GM12878 (cell line): ENCODE data around the gene NEK5.

Experiments
- CBX5 ChIP-seq: sonication (generic); IDR thresholded peaks from 2 replicates; pipeline ENCODE4 v1.6.1; 2016; ENCODE audit warnings: low read depth, moderate library complexity, mild to moderate bottlenecking, inconsistent platforms
- EP300 ChIP-seq, 2 experiments: fragments of 150-350 bp in 1 of 2; IDR thresholded peaks; 2 replicates each; pipeline ENCODE4 v1.6.1; 2011 to 2012; ENCODE audit warnings: low read depth in 2 of 2, low read length in 2 of 2, borderline replicate concordance in 1 of 2, improper control_type of control experiment in 1 of 2, inconsistent platforms in 1 of 2; ENCODE audit not compliant: control insufficient read depth in 1 of 2
- EZH2 ChIP-seq: IDR thresholded peaks from 2 replicates; pipeline ENCODE4 v1.6.1; 2012; ENCODE audit warnings: low read depth, mild to moderate bottlenecking, control low read depth, inconsistent platforms, low read length, borderline replicate concordance; ENCODE audit not compliant: control insufficient read depth
- MYC ChIP-seq: IDR thresholded peaks from 2 replicates; pipeline ENCODE4 v1.6.1; 2011; ENCODE audit warnings: mild to moderate bottlenecking, low read length, moderate library complexity, inconsistent platforms; ENCODE audit not compliant: insufficient read depth, insufficient replicate concordance, insufficient read length, severe bottlenecking
- SIN3A ChIP-seq: IDR thresholded peaks from 2 replicates; pipeline ENCODE4 v1.6.1; 2012; ENCODE audit warnings: low read depth, low read length, improper control_type of control experiment
- SP1 ChIP-seq: IDR thresholded peaks from one replicate; pipeline ENCODE4 v1.6.1; 2011; ENCODE audit warnings: low read depth, low read length
- SREBF1 ChIP-seq: IDR thresholded peaks from 2 replicates; pipeline ENCODE4 v1.6.1; 2012; ENCODE audit warnings: mild to moderate bottlenecking, low read length
- SREBF2 ChIP-seq: IDR thresholded peaks from 2 replicates; pipeline ENCODE4 v1.6.1; 2012; ENCODE audit warnings: mild to moderate bottlenecking, low read length
- ZNF274 ChIP-seq: IDR thresholded peaks from one replicate; pipeline ENCODE4 v1.8.0; 2011; ENCODE audit not compliant: insufficient read length, insufficient read depth
- TF ChIP-seq, protein P1 (sequence below): fragments of 450-650 bp; IDR thresholded peaks from 2 replicates; pipeline ENCODE4 v1.6.1; 2016; ENCODE audit warnings: mild to moderate bottlenecking
- TF ChIP-seq, protein P2 (sequence below), 3 experiments: IDR thresholded peaks in 2 of 3; conservative IDR thresholded peaks in 1 of 3; 2 replicates each; pipeline ENCODE4 v1.5.1; 2011; ENCODE audit warnings: low read depth in 3 of 3, low read length in 3 of 3, mild to moderate bottlenecking in 3 of 3, control low read depth in 2 of 3, moderate library complexity in 2 of 3, inconsistent platforms in 1 of 3, mixed read lengths in 1 of 3; ENCODE audit not compliant: control insufficient read depth in 2 of 3, insufficient read depth in 1 of 3; ENCODE audit errors: extremely low read depth in 1 of 3
- TF ChIP-seq, protein P3 (sequence below): IDR thresholded peaks from 2 replicates; pipeline ENCODE4 v1.6.1; 2011; ENCODE audit warnings: borderline replicate concordance, low read depth, mild to moderate bottlenecking, moderate library complexity, mixed read lengths, low read length; ENCODE audit not compliant: insufficient read depth; ENCODE audit errors: extremely low read length

DNA sequence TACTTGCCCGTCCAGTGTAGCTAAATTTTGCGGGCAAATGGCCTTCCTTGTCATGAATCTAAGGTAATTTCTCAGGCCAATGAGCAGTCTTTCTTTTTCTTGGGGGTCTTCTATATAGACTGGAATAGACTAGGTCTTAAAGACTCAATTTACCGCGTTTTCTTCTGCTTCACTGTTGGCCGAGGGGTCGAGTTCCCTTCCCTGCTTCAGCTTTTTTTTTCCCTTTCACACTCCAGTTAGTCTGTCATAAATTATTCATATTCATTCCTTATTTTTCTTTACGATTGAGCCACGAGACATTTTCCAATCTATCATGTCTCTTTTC lies 116.4 kb downstream of the NEK5 start:
- no peak for TF ChIP-seq SP1
- no peak for TF ChIP-seq EP300 (IDR thresholded peaks at IDR 0.05; ENCODE audit: borderline replicate concordance in 1 of 2, control insufficient read depth in 1 of 2, low read depth in 2 of 2, low read length in 2 of 2)
- no peak for TF ChIP-seq CBX5
- no peak for TF ChIP-seq ZNF274
- no peak for TF ChIP-seq SREBF1
- TF ChIP-seq, protein P1, sequence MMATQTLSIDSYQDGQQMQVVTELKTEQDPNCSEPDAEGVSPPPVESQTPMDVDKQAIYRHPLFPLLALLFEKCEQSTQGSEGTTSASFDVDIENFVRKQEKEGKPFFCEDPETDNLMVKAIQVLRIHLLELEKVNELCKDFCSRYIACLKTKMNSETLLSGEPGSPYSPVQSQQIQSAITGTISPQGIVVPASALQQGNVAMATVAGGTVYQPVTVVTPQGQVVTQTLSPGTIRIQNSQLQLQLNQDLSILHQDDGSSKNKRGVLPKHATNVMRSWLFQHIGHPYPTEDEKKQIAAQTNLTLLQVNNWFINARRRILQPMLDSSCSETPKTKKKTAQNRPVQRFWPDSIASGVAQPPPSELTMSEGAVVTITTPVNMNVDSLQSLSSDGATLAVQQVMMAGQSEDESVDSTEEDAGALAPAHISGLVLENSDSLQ = no peak
- TF ChIP-seq SIN3A = no peak
- TF ChIP-seq, protein P2, sequence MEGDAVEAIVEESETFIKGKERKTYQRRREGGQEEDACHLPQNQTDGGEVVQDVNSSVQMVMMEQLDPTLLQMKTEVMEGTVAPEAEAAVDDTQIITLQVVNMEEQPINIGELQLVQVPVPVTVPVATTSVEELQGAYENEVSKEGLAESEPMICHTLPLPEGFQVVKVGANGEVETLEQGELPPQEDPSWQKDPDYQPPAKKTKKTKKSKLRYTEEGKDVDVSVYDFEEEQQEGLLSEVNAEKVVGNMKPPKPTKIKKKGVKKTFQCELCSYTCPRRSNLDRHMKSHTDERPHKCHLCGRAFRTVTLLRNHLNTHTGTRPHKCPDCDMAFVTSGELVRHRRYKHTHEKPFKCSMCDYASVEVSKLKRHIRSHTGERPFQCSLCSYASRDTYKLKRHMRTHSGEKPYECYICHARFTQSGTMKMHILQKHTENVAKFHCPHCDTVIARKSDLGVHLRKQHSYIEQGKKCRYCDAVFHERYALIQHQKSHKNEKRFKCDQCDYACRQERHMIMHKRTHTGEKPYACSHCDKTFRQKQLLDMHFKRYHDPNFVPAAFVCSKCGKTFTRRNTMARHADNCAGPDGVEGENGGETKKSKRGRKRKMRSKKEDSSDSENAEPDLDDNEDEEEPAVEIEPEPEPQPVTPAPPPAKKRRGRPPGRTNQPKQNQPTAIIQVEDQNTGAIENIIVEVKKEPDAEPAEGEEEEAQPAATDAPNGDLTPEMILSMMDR (IDR thresholded peaks at IDR 0.05 in 2 of 3, conservative IDR thresholded peaks at IDR 0.05 in 1 of 3; ENCODE audit: control insufficient read depth in 2 of 3, extremely low read depth in 1 of 3, insufficient read depth in 1 of 3, low read depth in 3 of 3, low read length in 3 of 3) = no peak
- TF ChIP-seq MYC = no peak
- no peak for TF ChIP-seq SREBF2
- TF ChIP-seq, protein P3, sequence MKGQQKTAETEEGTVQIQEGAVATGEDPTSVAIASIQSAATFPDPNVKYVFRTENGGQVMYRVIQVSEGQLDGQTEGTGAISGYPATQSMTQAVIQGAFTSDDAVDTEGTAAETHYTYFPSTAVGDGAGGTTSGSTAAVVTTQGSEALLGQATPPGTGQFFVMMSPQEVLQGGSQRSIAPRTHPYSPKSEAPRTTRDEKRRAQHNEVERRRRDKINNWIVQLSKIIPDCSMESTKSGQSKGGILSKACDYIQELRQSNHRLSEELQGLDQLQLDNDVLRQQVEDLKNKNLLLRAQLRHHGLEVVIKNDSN = no peak
- TF ChIP-seq EZH2 = no peak
